H9 (cell line): ENCODE results near the gene AADACL3. TPM values are rescaled to one million over a fixed set of nuclear protein-coding genes. Genes with fewer than 3 reads are reported as not detected.

ENCODE experiments used
- DNase-seq: peaks from one replicate; pipeline ENCODE4 v3.0.0-alpha.2; 2017
- H2AFZ ChIP-seq: one replicate; pipeline ENCODE4 v1.6.1; 2013; ENCODE audit warnings: mild to moderate bottlenecking, low read length, control low read depth, moderate library complexity
- H2AK5ac ChIP-seq: 2 replicates; pipeline ENCODE4 v1.6.1; 2013; ENCODE audit warnings: low read length, control low read depth, mixed read lengths; ENCODE audit not compliant: insufficient read length
- H2BK120ac ChIP-seq: one replicate; pipeline ENCODE4 v1.6.1; 2013; ENCODE audit warnings: low read depth, mild to moderate bottlenecking, low read length, control low read depth, inconsistent platforms; ENCODE audit not compliant: poor library complexity, severe bottlenecking
- H2BK12ac ChIP-seq: 2 replicates; pipeline ENCODE4 v1.6.1; 2013; ENCODE audit warnings: low read length, control low read depth, mixed read lengths, low read depth; ENCODE audit not compliant: insufficient read length
- H2BK15ac ChIP-seq: 2 replicates; pipeline ENCODE4 v1.6.1; 2013; ENCODE audit warnings: low read depth, low read length, control low read depth
- H2BK20ac ChIP-seq: one replicate; pipeline ENCODE4 v1.6.1; 2013; ENCODE audit warnings: low read depth, mild to moderate bottlenecking, low read length, control low read depth, inconsistent platforms; ENCODE audit not compliant: poor library complexity, severe bottlenecking
- H2BK5ac ChIP-seq: 2 replicates; pipeline ENCODE4 v1.6.1; 2013; ENCODE audit warnings: low read length, control low read depth, mixed read lengths; ENCODE audit not compliant: insufficient read length
- H3K14ac ChIP-seq: 2 replicates; pipeline ENCODE4 v1.6.1; 2013; ENCODE audit warnings: low read length, control low read depth; ENCODE audit not compliant: insufficient read depth
- H3K18ac ChIP-seq: 2 replicates; pipeline ENCODE4 v1.6.1; 2013; ENCODE audit warnings: low read depth, mild to moderate bottlenecking, mixed read lengths, low read length, control low read depth; ENCODE audit not compliant: insufficient read length
- H3K23ac ChIP-seq: 2 replicates; pipeline ENCODE4 v1.6.1; 2013; ENCODE audit warnings: low read length, control low read depth, mixed read lengths, low read depth; ENCODE audit not compliant: insufficient read length
- H3K23me2 ChIP-seq: 2 replicates; pipeline ENCODE4 v1.6.1; 2013; ENCODE audit warnings: low read depth, mild to moderate bottlenecking, mixed read lengths, low read length, control low read depth; ENCODE audit not compliant: insufficient read length, poor library complexity, severe bottlenecking
- H3K27ac ChIP-seq: 2 replicates; pipeline ENCODE4 v1.5.1; 2013; ENCODE audit warnings: low read length, control low read depth, mixed read lengths, low read depth; ENCODE audit not compliant: insufficient read length
- H3K27me3 ChIP-seq: 2 replicates; pipeline ENCODE4 v1.6.1; 2013; ENCODE audit warnings: low read length, control low read depth, inconsistent platforms; ENCODE audit not compliant: insufficient read depth
- H3K4ac ChIP-seq: 2 replicates; pipeline ENCODE4 v1.6.1; 2013; ENCODE audit warnings: low read depth, mild to moderate bottlenecking, control low read depth, inconsistent platforms, low read length, moderate library complexity
- H3K4me1 ChIP-seq: 2 replicates; pipeline ENCODE4 v1.6.1; 2013; ENCODE audit warnings: low read length, control low read depth, inconsistent platforms; ENCODE audit not compliant: insufficient read depth
- H3K4me2 ChIP-seq: 2 replicates; pipeline ENCODE4 v1.6.1; 2013; ENCODE audit warnings: low read length, control low read depth, mixed read lengths; ENCODE audit not compliant: insufficient read length, insufficient read depth
- H3K56ac ChIP-seq: 2 replicates; pipeline ENCODE4 v1.6.1; 2013; ENCODE audit warnings: low read depth, mild to moderate bottlenecking, mixed read lengths, low read length, control low read depth; ENCODE audit not compliant: insufficient read length
- H3K79me1 ChIP-seq: 2 replicates; pipeline ENCODE4 v1.6.1; 2013; ENCODE audit warnings: low read depth, mild to moderate bottlenecking, moderate library complexity, low read length, control low read depth, inconsistent platforms; ENCODE audit not compliant: insufficient read depth, poor library complexity, severe bottlenecking
- H3K79me2 ChIP-seq: 2 replicates; pipeline ENCODE4 v1.6.1; 2013; ENCODE audit warnings: low read length, control low read depth, inconsistent platforms; ENCODE audit not compliant: insufficient read depth
- H3K9ac ChIP-seq: 2 replicates; pipeline ENCODE4 v1.6.1; 2013; ENCODE audit warnings: low read length, control low read depth, mixed read lengths; ENCODE audit not compliant: insufficient read length; ENCODE audit errors: extremely low read depth
- H3K9me3 ChIP-seq: one replicate; pipeline ENCODE4 v1.6.1; 2013; ENCODE audit warnings: low read depth, low read length, inconsistent platforms; ENCODE audit not compliant: control insufficient read depth
- H3T11ph ChIP-seq: one replicate; pipeline ENCODE4 v1.6.1; 2013; ENCODE audit warnings: mild to moderate bottlenecking, low read length, control low read depth, inconsistent platforms
- H4K20me1 ChIP-seq: one replicate; pipeline ENCODE4 v1.6.1; 2013; ENCODE audit not compliant: control insufficient read depth, insufficient read length, insufficient read depth
- H4K5ac ChIP-seq: 2 replicates; pipeline ENCODE4 v1.6.1; 2013; ENCODE audit warnings: low read depth, mild to moderate bottlenecking, mixed read lengths, low read length, control low read depth; ENCODE audit not compliant: insufficient read length
- H4K8ac ChIP-seq: replicated peaks from 2 replicates; pipeline ENCODE4 v1.6.1; 2013; ENCODE audit warnings: low read length, control low read depth, mixed read lengths, low read depth; ENCODE audit not compliant: insufficient read length
- H4K91ac ChIP-seq: 2 replicates; pipeline ENCODE4 v1.6.1; 2013; ENCODE audit warnings: low read depth, mild to moderate bottlenecking, moderate library complexity, mixed read lengths, low read length, control low read depth; ENCODE audit not compliant: insufficient read length
- H3K27ac Mint-ChIP-seq, 3 experiments: 2 replicates in 2 of 3; 3 replicates in 1 of 3; pipeline ENCODE4 v1.8.0; 2020 to 2021; ENCODE audit warnings: mixed read lengths in 3 of 3, mild to moderate bottlenecking in 1 of 3, moderate library complexity in 1 of 3
- H3K27me3 Mint-ChIP-seq: 2 replicates; pipeline ENCODE4 v1.8.0; 2021; ENCODE audit warnings: low read depth, mild to moderate bottlenecking, moderate library complexity, mixed read lengths
- H3K36me3 Mint-ChIP-seq, 3 experiments: 2 replicates in 2 of 3; 3 replicates in 1 of 3; pipeline ENCODE4 v1.8.0; 2020 to 2021; ENCODE audit warnings: low read depth in 3 of 3, mixed read lengths in 3 of 3; ENCODE audit not compliant: insufficient read depth in 1 of 3
- H3K4me1 Mint-ChIP-seq, 2 experiments: 2 replicates each; pipeline ENCODE4 v1.8.0; 2020; ENCODE audit warnings: mixed read lengths in 2 of 2
- H3K4me3 Mint-ChIP-seq, 2 experiments: 2 replicates in 1 of 2; 3 replicates in 1 of 2; pipeline ENCODE4 v1.8.0; 2020 to 2021; ENCODE audit warnings: mild to moderate bottlenecking in 2 of 2, mixed read lengths in 2 of 2, moderate library complexity in 1 of 2
- H3K9me3 Mint-ChIP-seq, 2 experiments: 2 replicates in 1 of 2; 3 replicates in 1 of 2; pipeline ENCODE4 v1.8.0; 2020; ENCODE audit warnings: mild to moderate bottlenecking in 2 of 2, mixed read lengths in 2 of 2, moderate library complexity in 1 of 2
- WGBS: extraction: QIAGEN DNeasy Blood & Tissue Kit; methylation state at CpG from one replicate; pipeline ENCODE4 v1.1.7; 2013; ENCODE audit warnings: missing lambda C conversion rate, low lambda C conversion rate, mixed read lengths; ENCODE audit not compliant: insufficient read length; ENCODE audit errors: extremely low coverage; 5-methylcytosine and 5-hydroxymethylcytosine counted together
- total RNA-seq: library from RNA; stranded (reverse); gene quantifications from 2 replicates; pipeline ENCODE4 v1.2.1, GENCODE V29; 2021
- TF ChIP-seq, protein P1 (sequence below): fragments of 200-600 bp; sonication (generic); conservative IDR thresholded peaks from 3 replicates; pipeline ENCODE4 v1.8.0; 2021; ENCODE audit warnings: antibody characterized with exemption, mild to moderate bottlenecking

Gene AADACL3
- total RNA-seq, 1 experiment from 2014 or later, result 0.22 TPM

DNA sequence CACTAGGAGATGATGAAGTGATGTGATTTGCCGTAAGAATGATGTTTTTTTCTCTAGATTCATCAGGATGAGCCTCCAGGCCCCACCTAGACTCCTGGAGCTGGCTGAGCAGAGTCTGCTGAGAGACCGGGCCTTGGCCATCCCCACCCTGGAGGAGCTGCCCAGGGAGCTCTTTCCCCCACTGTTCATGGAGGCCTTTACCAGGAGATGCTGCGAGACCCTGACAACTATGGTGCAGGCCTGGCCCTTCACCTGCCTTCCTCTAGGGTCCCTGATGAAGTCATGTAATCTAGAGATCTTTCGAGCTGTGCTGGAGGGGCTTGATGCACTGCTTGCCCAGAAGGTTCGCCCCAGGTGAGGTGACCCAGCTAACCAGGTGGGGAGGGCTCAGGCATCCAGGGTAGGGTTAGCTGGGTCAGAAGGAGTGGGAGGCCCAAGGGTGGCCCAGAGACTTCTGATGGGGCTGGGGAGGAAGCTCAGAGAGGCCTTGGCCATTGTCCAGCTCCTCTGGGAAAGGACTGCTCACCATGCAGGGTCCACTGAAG is 59.0 kb downstream of the AADACL3 start:
- Histone ChIP-seq H3K9ac (no peak overlapping the region), H2BK5ac (no peak overlapping the region), H3K4me1 (no peaks in the 10 kb centered on the region), H3K79me2 (0 out of 2 replicates have a peak, but pooled peaks cover 2% of the 10 kb centered on the region), H3K56ac (no peak overlapping the region), H2BK15ac (no peak overlapping the region), H2BK20ac (no peak overlapping the region), H4K91ac (no peak overlapping the region), H3K18ac (no peak overlapping the region), H3K4ac (no peak overlapping the region), H2AK5ac (no peak overlapping the region), H3K23ac (no peak overlapping the region), H2BK12ac (no peak overlapping the region), H3K9me3 (no peaks in the 10 kb centered on the region), H3K14ac (no peak overlapping the region), H3K23me2 (no peaks in the 10 kb centered on the region), H4K8ac (no peak overlapping the region), H2BK120ac (no peak overlapping the region), H3K4me2 (no peak overlapping the region), H3K79me1 (no peaks in the 10 kb centered on the region), H4K20me1 (no peaks in the 10 kb centered on the region), H2AFZ (no peak overlapping the region), H3K27me3 (no peaks in the 10 kb centered on the region), H3T11ph (no peak overlapping the region), H4K5ac (no peak overlapping the region), H3K27ac (no peak overlapping the region)
- Mint-ChIP-seq H3K36me3 (no peaks in the 10 kb centered on the region), H3K9me3 (peaks cover 0 to 4% of the 10 kb centered on the region in 2 experiments; a peak in 4 of 5 replicates), H3K4me1 (no peaks in the 10 kb centered on the region), H3K4me3 (no peak overlapping the region), H3K27me3 (peaks cover 16% of the 10 kb centered on the region), H3K27ac (no peak overlapping the region)
- WGBS, result no CpG with 5 or more reads among the region's 5 CpGs
- no peak for DNase-seq
- TF ChIP-seq, protein P1, sequence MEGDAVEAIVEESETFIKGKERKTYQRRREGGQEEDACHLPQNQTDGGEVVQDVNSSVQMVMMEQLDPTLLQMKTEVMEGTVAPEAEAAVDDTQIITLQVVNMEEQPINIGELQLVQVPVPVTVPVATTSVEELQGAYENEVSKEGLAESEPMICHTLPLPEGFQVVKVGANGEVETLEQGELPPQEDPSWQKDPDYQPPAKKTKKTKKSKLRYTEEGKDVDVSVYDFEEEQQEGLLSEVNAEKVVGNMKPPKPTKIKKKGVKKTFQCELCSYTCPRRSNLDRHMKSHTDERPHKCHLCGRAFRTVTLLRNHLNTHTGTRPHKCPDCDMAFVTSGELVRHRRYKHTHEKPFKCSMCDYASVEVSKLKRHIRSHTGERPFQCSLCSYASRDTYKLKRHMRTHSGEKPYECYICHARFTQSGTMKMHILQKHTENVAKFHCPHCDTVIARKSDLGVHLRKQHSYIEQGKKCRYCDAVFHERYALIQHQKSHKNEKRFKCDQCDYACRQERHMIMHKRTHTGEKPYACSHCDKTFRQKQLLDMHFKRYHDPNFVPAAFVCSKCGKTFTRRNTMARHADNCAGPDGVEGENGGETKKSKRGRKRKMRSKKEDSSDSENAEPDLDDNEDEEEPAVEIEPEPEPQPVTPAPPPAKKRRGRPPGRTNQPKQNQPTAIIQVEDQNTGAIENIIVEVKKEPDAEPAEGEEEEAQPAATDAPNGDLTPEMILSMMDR, result no peak
